ENCODE measurements around the gene TSPAN16.

DNA sequence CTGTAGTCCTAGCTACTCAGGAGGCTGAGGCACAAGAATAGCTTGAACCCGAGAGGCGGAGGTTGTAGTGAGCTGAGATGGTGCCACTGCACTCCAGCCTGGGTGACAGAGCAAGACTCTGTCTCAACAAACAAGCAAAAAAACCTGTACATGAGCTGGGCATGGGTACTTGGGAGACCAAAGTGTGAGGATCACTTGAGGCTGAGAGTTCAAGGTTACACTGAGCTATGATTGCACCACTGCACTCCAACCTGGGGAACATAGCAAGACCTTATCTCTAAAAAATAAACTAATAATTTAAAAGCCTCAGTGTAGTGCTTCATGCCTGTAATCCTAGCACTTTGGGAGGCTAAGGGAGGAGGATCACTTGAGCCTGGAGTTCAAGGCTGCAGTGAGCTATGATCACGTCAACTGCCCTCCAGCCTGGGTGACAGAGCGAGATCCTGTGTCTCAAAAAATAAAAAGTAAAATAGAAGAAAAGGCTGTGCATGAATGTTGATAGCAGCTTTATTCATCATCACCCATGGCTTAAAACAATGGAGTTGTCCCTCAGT is 21.4 kb upstream of the TSPAN16 start:
- no peak for TF ChIP-seq POLR2AphosphoS5 (IDR thresholded peaks at IDR 0.05)
- TF ChIP-seq, protein P1, sequence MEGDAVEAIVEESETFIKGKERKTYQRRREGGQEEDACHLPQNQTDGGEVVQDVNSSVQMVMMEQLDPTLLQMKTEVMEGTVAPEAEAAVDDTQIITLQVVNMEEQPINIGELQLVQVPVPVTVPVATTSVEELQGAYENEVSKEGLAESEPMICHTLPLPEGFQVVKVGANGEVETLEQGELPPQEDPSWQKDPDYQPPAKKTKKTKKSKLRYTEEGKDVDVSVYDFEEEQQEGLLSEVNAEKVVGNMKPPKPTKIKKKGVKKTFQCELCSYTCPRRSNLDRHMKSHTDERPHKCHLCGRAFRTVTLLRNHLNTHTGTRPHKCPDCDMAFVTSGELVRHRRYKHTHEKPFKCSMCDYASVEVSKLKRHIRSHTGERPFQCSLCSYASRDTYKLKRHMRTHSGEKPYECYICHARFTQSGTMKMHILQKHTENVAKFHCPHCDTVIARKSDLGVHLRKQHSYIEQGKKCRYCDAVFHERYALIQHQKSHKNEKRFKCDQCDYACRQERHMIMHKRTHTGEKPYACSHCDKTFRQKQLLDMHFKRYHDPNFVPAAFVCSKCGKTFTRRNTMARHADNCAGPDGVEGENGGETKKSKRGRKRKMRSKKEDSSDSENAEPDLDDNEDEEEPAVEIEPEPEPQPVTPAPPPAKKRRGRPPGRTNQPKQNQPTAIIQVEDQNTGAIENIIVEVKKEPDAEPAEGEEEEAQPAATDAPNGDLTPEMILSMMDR (IDR thresholded peaks at IDR 0.05 in 8 of 11, conservative IDR thresholded peaks at IDR 0.05 in 3 of 11): no peak
- no peak for TF ChIP-seq POLR2A (IDR thresholded peaks at IDR 0.05)

Measured in spleen (tissue), 7 donors.